Fibroblast of the conjunctiva (primary cell): ENCODE results near the gene RAB11FIP3.
A peak's percentile ranks its signal among the peaks of the same experiment; 100 is the strongest.
"Not testable (repeated sequence)": the region's sequence is repeated elsewhere in the genome, so short reads cannot be mapped to it uniquely, and the experiment has no call there.

Experiments used
- DNase-seq: peaks from one replicate; pipeline ENCODE4 v3.0.0-alpha.2; 2010; ENCODE audit warnings: low read depth

RAB11FIP3 gene

DNA sequence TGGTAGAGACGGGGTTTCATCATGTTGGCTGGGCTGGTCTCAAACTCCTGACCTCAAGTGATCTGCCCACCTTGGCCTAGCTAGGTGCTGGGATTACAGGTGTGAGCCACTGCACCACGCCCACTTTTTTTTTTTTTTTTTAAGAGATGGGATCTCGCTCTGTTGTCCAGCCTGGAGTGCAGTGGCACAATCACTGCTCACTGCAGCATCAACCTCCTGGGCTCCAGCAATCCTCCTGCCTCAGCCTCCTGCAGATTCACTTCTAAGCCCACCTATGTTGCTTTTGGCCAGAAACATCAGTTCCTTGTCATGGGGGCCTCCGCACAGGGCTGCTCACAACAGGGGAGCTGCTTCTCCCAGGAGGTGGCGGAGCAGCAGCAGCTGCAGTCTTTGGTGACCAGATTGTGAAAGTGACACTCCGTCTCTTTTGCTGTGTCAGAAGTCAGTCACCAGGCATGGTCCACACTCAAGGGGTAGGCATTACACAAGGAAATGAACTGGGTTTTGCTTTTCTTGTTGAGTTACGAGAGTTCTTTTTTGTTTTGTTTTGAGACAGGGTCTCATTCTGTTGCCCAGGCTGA is 32.9 kb upstream of the RAB11FIP3 start:
- no peak for DNase-seq

DNA sequence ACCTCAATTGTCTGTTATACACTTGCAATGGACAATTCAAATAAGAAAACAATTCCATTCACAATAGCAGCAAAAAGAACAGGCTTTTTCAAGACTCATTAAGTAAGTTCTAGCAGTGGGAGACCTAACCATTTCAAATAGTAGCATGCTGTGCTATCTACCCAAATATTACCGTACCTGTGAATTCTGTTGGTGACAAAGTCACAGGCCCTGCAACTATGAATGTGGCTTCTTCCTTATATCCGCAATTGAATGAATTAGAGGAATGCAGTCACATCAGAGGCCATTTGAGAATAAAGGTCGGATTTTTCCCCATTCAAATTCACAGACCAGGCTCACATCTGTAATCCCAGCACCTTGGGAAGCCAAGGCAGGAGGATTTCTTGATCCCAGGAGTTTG is 29.2 kb upstream of the RAB11FIP3 start:
- DNase-seq: no peak

DNA sequence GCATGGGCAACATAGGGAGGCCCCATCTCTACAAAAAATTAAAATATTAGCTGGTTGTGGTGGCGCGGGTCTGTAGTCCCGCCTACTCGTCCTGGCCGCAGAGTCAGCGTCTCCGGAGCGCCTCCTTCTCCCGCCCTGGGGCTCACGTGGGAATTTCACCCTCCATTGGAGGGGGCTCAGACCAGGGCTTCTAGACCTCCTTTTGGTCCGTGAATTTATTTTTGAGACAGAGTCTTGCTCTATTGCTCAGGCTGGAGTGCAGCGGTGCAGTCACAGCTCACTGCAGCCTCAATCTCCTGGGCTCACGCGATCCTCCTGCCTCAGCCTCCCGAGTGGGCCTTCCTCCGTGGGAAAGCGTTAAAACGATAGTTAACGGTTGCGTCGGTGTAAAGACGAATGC is 28.8 kb upstream of the RAB11FIP3 start:
- no peak for DNase-seq

DNA sequence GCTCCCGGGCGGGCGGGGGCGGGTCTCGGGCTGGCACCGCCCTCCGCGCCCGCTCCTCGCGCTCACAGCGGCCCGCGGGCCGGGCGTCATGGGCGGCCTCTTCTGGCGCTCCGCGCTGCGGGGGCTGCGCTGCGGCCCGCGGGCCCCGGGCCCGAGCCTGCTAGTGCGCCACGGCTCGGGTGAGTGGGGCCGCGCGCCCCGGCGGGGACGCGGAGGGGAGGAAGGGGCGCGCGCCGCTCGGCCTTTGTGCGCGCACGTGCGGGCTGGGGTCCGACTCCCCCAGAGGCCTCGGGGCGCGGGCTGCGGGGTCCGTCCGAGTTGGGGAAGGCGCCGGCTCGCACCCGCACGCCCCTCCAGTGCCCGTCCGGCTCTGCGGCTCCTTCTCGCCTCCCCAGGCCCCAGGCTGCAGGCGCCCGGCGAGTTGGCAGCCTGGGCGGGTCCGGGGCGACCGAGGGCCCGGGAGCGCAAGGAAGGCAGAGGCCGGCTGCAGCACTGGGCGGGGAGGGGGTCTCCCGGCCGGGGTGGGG is 28.3 kb upstream of the RAB11FIP3 start, which contains the start of gene NME4:
Gene NME4, plus strand, starts transcription at position 65 of the 527 bp plus-strand sequence. Its CDS starts 24 bp downstream, at position 89.
- DNase-seq: no peak

DNA sequence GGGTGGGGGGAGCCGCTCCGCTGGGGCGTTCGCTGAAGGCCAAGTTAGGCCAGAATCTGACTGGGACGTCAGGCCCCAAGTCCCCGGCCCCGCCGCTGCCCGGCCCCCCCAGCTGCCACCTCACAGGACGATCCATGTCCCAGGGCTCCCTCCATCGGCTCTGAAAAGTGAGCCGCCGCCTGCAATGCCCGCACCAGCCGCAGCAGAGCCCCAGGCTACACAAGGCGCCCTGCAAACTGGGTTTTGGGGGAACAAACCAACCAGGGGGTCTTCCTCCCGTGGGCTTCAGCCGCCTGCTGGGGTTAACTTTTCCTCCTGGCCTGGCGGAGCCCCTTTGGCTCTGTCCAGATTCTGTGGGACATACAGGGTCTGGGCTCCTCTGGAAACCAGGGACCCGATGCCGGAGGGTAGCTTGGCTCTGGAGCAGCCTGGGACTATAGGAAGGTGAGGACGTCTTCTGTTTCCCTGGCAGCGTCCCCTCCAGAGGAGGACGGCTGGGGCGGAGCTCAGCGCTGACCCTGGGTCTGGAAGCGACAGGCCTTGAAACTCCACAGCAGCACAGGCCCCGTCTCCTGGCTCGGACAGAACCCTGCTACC is 27.6 kb upstream of the RAB11FIP3 start:
- no peak for DNase-seq

DNA sequence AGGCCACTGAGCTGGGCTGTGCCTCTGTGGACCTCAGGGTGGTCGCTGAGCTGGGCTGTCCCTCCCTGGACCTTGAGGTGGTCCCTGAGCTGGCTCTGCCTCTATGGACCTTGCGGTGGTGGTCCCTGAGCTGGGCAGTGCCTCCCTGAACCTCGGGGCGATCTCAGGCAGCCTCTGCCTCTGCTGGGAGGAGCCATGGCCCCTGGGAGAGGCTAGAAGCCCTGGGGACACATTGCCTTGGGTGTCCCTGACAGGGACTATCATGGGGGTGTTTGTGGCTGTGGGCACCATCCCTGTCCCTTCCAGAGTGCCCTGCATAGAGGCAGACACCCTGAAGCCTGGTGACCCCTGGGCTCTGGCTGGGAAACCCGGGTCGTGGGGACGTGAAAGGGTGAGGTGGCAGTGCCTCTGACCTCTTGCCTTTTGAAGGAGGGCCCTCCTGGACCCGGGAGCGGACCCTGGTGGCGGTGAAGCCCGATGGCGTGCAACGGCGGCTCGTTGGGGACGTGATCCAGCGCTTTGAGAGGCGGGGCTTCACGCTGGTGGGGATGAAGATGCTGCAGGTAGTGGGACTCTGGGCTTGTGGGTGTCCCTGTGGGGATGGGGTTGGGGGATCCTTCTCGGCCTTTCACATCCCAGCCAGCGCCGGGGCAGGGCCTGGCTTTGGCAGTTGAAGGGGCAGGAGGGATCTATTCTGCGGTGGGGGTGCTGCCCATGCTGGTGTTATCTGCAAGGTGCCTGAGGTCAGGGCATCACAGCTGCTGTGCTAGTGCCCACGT is 26.7 kb upstream of the RAB11FIP3 start:
- no peak for DNase-seq

DNA sequence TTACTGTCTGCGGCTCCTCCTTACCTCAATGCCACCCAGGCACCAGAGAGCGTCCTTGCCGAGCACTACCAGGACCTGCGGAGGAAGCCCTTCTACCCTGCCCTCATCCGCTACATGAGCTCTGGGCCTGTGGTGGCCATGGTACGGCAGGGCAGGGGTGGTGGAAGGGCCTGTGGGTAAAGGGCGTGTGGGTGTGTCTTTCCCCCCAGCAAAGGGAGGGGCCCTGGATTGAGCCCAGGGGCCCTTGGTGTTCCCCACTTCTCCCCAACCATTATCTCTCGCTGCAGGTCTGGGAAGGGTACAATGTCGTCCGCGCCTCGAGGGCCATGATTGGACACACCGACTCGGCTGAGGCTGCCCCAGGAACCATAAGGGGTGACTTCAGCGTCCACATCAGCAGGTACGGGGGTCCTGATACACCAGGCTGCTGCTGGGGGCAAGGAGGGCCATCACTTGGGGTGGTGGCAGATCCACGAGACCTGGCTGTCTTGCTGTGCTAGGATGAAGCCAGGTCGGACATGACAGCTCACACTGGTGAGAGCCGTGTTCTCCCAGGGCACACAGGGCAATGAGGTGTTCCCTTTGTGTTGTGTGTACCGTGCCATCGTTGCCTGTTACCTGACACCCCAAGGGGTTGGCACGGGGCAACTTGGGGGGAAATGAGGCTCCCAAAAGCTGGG is 26.0 kb upstream of the RAB11FIP3 start:
- DNase-seq: no peak

DNA sequence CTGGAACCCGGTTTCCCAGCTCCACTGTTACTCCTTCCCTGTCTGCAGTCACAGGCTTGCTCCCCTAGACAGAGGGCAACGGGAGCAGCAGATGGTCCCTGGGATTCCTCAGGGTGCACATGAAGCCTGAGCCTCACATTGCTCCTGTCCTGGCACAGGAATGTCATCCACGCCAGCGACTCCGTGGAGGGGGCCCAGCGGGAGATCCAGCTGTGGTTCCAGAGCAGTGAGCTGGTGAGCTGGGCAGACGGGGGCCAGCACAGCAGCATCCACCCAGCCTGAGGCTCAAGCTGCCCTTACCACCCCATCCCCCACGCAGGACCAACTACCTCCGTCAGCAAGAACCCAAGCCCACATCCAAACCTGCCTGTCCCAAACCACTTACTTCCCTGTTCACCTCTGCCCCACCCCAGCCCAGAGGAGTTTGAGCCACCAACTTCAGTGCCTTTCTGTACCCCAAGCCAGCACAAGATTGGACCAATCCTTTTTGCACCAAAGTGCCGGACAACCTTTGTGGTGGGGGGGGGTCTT is 25.3 kb upstream of the RAB11FIP3 start:
- no peak for DNase-seq

DNA sequence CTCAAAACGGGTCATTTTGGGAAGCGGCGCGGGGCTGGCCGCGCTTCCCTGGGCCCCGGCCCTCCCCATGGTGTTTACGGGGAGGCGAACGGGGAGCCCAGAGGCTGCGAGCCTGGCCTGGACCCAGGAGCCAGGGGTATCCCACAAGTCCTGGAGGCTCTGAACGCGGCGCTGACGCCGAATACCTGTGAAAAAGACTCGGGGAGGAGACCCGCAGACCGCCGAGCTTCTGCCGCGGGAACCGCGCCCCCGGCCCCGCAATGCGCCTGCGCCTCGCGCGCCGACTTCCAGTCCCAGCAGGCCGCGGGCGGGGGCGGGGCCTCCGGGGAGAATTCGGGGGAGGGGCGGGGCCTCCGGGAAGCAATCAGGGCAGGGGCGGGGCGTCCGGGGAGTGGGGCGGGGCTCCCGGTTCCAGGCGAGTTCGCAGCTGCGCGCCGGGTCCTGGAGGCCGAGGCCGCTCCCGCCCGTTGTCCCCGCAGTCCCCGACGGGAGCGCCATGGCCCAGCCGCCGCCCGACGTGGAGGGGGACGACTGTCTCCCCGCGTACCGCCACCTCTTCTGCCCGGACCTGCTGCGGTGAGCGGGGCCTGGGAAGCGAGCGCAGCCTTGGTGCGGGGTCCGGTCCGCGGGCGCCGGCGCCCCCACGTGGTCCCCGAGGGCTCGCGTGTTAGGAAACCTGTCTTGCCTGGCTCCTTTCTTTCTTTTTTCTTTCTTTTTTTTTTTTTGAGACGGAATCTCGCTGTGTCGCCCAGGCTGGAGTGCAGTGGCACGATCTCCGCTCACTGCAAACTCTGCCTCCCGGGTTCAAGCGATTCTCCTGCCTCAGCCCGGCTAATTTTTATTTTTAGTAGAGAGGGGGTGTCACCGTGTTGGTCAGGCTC is 23.7 kb upstream of the RAB11FIP3 start, which contains the start of gene DECR2:
Gene DECR2, plus strand, starts transcription at position 418 of the 881 bp plus-strand sequence. Its CDS starts 79 bp downstream, at position 497.
- peak; percentile 80 for DNase-seq

DNA sequence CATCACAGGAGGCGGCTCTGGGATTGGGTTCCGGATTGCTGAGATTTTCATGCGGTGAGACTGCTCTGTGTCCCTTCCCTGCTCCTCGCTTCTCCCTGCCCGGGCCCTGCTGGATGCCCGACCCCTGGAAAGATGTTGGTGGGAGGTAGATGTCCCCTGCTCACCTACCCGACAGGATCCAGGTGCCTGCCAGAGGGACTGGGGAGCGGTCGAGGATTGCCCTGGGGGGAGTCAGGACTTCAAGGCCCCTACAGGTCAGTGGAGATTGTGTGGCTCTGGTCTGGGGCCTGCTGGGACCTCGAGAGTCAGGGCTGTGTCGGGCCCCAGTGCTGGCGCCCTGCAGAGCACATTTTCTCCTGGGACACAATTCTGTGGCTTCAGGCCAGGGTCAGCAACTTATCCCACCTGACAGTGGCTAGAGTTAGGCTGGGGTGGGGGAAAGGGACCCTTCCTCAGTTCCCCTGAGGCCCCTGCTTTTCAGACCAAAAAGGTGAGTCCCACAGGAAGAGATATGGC is 20.4 kb upstream of the RAB11FIP3 start:
- no peak for DNase-seq

DNA sequence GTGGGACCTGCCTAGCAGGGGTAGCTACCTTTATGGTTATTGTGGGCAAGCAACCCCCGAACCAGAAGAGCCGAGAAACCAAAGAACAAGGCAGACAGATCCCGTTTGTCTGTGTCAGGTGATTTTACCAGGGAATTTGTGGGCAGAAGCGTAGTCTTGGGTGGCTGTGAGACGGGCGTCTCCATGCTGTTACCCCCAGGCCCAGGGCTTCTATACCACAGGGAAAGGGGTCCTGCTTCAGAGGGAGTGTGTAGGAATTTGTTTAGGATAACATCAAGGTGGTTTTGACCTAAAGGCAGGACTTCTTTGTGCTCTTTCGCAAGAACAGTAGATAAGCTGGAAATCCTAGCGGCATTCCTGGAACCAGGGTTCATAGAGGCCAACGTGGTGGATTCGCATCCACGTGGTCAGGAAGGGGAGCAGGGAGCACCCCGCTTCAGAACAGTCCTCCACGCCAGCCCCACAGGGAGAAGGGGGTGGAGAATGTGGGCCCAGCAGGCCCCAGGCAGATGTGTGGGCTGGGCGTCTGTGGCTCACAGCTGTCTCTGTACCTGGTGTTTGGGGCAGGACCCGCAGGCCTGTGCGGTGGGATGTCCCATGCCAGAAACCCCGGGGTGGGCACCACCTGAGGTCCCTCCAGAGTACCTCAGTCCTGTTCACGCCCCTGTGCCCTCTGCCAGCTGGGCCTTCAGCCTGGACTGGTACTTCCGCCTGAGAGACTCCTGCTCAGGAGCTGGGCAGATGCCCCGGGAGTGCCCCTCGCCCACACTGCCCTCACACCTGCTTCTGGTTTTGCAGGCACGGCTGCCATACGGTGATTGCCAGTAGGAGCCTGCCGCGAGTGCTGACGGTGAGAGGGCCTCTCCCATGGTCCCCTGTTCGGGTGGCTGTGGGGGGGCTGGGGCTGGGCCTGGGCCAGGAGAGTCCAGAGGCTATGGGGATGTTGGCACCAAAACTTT is 19.6 kb upstream of the RAB11FIP3 start:
- no peak for DNase-seq

DNA sequence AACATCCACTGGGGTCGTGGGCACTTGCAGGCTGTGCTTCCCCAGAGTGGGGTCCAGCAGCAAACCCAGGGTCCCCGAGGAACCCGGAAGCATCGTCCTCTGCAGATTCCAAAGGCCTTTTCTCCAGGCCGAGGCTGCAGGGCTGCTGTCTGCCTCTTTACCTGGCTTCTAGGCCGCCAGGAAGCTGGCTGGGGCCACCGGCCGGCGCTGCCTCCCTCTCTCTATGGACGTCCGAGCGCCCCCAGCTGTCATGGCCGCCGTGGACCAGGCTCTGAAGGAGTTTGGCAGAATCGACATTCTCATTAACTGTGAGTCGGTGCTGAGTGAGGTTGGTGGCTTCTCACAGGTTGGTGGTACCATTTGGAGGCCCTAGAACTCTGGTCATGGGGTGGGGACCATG is 18.2 kb upstream of the RAB11FIP3 start:
- no peak for DNase-seq

DNA sequence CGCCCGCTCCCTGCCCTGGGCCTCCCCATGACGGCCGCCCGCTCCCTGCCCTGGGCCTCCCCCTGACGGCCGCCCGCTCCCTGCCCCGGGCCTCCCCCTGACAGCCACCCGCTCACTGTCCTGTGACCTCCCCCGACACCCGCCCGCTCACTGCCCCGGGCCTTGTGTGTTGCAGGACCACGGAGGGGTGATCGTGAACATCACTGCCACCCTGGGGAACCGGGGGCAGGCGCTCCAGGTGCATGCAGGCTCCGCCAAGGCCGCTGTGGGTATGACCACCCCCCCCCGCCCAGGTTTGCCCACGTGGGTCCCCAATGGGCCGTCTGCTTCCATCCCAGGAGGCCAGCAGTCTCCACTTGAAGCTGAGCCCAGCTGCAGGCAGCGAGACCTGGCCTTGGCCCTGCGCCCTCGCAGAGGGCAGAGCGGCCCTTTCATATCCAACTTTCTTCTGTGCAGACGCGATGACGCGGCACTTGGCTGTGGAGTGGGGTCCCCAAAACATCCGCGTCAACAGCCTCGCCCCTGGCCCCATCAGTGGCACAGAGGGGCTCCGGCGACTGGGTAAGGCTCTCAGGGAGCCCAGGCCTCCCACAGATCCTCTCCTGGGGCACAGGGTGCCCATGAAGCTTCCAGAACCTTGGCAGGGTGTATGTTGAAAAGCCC is 14.8 kb upstream of the RAB11FIP3 start:
- no peak for DNase-seq

DNA sequence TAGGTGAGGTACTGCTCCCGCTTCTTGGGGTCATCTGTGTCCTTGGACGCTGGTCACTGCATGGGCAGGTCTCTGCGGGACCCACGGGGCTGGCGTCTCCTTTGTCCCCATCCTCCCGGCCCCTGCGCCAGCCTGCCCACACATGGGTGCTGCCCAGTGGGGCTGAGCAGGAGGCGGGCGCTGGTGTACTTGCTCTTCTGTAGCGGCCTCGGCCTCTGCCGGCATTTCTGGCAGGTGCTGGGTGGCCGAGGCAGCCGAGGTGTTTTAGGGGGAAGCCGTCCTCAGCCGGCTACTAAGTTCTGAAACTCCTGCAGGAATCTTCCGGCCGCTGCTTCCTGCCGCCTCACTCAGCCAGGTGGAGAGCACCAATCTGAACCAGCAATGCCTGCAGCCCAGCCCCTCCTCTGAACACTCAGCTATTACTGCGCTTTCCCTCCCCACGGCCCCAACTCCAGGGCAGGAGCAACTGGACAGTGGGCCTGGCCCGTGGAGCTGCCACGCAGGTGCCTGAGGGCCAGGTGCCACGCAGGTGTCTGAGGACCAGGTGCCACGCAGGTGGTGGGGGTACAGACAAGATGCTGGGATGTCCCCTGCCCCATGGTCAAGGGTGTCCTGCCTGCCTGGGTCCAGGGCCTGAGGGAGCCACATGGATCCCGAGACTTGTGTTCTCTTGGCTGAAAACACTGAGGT is 13.7 kb upstream of the RAB11FIP3 start:
- no peak for DNase-seq

DNA sequence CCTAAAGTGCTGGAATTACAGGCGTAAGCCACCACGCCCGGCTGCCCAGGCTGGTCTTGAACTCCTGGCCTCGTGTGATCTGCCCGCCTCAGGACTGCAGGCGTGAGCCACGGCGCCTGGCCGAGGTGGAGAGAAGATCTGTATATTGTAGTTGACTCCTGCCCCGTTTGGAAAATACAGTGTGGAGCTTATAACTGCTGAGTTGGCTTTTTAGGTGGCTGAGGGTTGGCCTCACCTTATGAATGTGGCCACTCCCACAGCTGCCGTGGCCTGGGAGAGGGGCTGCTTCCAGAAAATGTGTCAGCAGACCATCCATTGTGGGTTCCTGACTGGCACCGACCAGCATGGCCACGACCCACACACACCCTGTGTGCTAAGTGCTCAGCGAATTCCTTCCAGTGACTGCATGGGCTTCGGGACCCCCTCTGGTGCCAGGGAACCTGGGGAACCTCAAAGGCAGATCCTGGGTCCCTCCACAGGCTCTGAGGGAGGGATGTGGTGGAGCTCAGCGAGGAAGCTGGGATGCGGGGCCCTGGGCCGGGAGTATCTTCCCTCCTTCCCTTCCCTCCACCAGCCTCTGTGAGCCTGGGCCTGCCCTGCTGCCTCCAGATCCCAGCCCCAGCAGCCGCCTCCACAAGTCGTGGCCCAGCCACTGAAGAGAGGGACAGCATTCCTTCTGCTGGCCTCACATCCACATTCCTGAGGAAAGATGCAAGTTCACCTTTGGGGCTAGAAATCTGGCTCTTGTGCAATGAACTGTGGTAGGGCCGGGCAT is 10.9 kb upstream of the RAB11FIP3 start:
- DNase-seq: no peak

DNA sequence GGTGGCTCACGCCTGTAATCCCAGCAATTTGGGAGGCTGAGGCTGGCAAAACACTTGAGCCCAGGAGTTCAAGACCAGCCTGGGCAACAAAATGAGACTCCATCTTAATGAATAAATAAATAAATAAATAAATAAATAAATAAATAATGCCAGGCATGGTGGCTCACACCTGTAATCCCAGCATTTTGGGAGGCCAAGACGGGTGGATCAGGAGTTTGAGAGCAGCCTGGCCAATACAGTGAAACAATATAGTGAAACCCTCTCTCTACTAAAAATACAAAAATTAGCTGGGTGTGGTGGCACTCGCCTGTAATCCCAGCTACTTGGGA is 10.3 kb upstream of the RAB11FIP3 start:
- DNase-seq: not testable (repeated sequence)

DNA sequence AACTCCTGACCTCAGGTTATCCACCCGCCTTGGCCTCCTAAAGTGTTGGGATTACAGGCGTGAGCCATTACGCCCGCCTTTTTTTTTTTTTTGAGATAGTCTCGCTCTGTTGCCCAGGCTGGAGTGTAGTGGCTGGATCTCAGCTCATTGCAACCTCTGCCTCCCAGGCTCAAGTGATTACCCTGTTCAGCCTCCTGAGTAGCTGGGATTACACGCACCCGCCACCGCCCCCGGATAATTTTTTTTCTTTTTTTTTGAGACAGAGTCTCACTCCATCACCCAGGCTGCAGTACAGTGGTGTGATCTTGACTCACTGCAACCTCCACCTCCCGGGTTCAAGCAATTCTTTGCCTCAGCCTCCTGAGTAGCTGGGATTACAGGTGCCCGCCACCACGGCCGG is 3.3 kb upstream of the RAB11FIP3 start:
- not testable (repeated sequence) for DNase-seq
